D341Med (cell line): ENCODE results near the gene CDC14B.
A peak's percentile ranks its signal among the peaks of the same experiment; 100 is the strongest.
"Not testable (repeated sequence)": the region's sequence is repeated elsewhere in the genome, so short reads cannot be mapped to it uniquely, and the experiment has no call there.

Experiments
- DNase-seq: peaks from one replicate; pipeline ENCODE4 v3.0.0; 2012; ENCODE audit warnings: low spot score

CDC14B gene

GRCh38 chr9:96619491-96620180 lies at the start of gene CDC14B:
CDC14B (minus strand) TSS chr9:96619843; CDS start chr9:96619378, 465 bp downstream.
- DNase-seq: peak; percentile 90

GRCh38 chr9:96668868-96669534 lies 49.4 kb upstream of the CDC14B start:
- DNase-seq: no peak

GRCh38 chr9:96667363-96667728 lies 47.7 kb upstream of the CDC14B start:
- no peak for DNase-seq

- DNase-seq: peak; percentile 54
Observed at GRCh38 chr9:96666653-96667362, 47.2 kb upstream of the CDC14B start.

- DNase-seq: no peak
Observed at GRCh38 chr9:96665789-96666188, 46.1 kb upstream of the CDC14B start.

GRCh38 chr9:96663506-96664120 lies 44.0 kb upstream of the CDC14B start:
- no peak for DNase-seq

GRCh38 chr9:96661711-96662110 lies 42.1 kb upstream of the CDC14B start:
- DNase-seq: no peak

- no peak for DNase-seq
Observed at GRCh38 chr9:96660692-96661248, 41.1 kb upstream of the CDC14B start.

- no peak for DNase-seq
Observed at GRCh38 chr9:96655198-96655851, 35.7 kb upstream of the CDC14B start, which contains the start of gene PRXL2C. PRXL2C (minus strand) TSS chr9:96655317; CDS start chr9:96655281, 36 bp downstream.

- DNase-seq: peak; percentile 86
Observed at GRCh38 chr9:96654450-96655197, 35.0 kb upstream of the CDC14B start.

GRCh38 chr9:96651626-96652025 lies 32.0 kb upstream of the CDC14B start:
- no peak for DNase-seq

GRCh38 chr9:96649620-96650324 lies 30.1 kb upstream of the CDC14B start:
- no peak for DNase-seq

- no peak for DNase-seq
Observed at GRCh38 chr9:96646081-96646991, 26.7 kb upstream of the CDC14B start.

GRCh38 chr9:96644137-96644536 lies 24.5 kb upstream of the CDC14B start:
- DNase-seq: no peak

- DNase-seq: no peak
Observed at GRCh38 chr9:96641514-96641913, 21.9 kb upstream of the CDC14B start.

- no peak for DNase-seq
Observed at GRCh38 chr9:96638606-96639364, 19.1 kb upstream of the CDC14B start.

- no peak for DNase-seq
Observed at GRCh38 chr9:96636368-96636767, 16.7 kb upstream of the CDC14B start.

GRCh38 chr9:96633579-96633978 lies 13.9 kb upstream of the CDC14B start:
- DNase-seq: not testable (repeated sequence)
